Kidney (tissue), 14 donors: ENCODE results near the gene SFMBT2. TPM values are rescaled to one million over a fixed set of nuclear protein-coding genes. Genes with fewer than 3 reads are reported as not detected.

ENCODE experiments used
- DNase-seq, 5 donors: peaks; one replicate each; pipeline ENCODE4 v3.0.0-alpha.2; 2013 to 2020
- FAIRE-seq: peaks from 2 replicates; lab custom pipeline; 2012; peaks lifted over from hg19 to GRCh38; lab: Jason Lieb, UNC
- H3K27ac ChIP-seq, 2 donors: one replicate each; pipeline ENCODE4 v1.7.0; 2013; ENCODE audit warnings: low read depth in 2 of 2, low read length in 2 of 2, inconsistent platforms in 1 of 2
- H3K27me3 ChIP-seq: one replicate; pipeline ENCODE4 v1.7.1; 2013; ENCODE audit warnings: low read length, inconsistent platforms; ENCODE audit not compliant: control insufficient read depth, insufficient read depth
- H3K36me3 ChIP-seq, 3 donors: one replicate each; pipeline versions ENCODE4 v1.7.0 to v1.7.1; 2013; ENCODE audit warnings: low read length in 3 of 3, control low read depth in 1 of 3, inconsistent platforms in 1 of 3; ENCODE audit not compliant: insufficient read depth in 3 of 3, control insufficient read depth in 2 of 3
- H3K4me1 ChIP-seq, 3 donors: one replicate each; pipeline versions ENCODE4 v1.7.0 to v1.7.1; 2013; ENCODE audit warnings: low read length in 3 of 3, inconsistent platforms in 1 of 3, low read depth in 1 of 3; ENCODE audit not compliant: control insufficient read depth in 2 of 3, insufficient read depth in 2 of 3
- H3K4me3 ChIP-seq, 3 donors: one replicate each; pipeline versions ENCODE4 v1.7.0 to v1.8.1; 2013; ENCODE audit warnings: low read length in 3 of 3, control low read depth in 1 of 3, inconsistent platforms in 1 of 3
- H3K9ac ChIP-seq, 3 donors: one replicate each; pipeline versions ENCODE4 v1.7.0 to v1.7.1; 2013; ENCODE audit warnings: low read length in 3 of 3, control low read depth in 1 of 3, inconsistent platforms in 1 of 3
- H3K9me3 ChIP-seq, 3 donors: one replicate each; pipeline versions ENCODE4 v1.7.0 to v1.7.1; 2013; ENCODE audit warnings: low read length in 3 of 3, control low read depth in 1 of 3, inconsistent platforms in 1 of 3; ENCODE audit not compliant: control insufficient read depth in 2 of 3, insufficient read depth in 1 of 3
- CTCF ChIP-seq: IDR thresholded peaks from 3 replicates; pipeline ENCODE4 v1.5.1; 2012; ENCODE audit warnings: mild to moderate bottlenecking, moderate library complexity, borderline replicate concordance; ENCODE audit not compliant: insufficient read depth; ENCODE audit errors: extremely low read depth
- intact Hi-C: fragments of 100-400 bp; cut with DNase I; formaldehyde crosslinking; loops from one replicate; pipeline ENCODE4 v1.11.1; 2022
- polyA plus RNA-seq: library from polyadenylated mRNA; stranded (reverse); fragments of 350-450 nt; fragmentation: Illumina TruSeq; extraction: RNeasy Lipid Tissue Mini Kit (QIAGEN cat#74804); gene quantifications from one replicate; pipeline ENCODE4 v1.2.3, GENCODE V29; 2014; ENCODE audit warnings: low read depth, low replicate concordance; ENCODE audit not compliant: insufficient read depth
- total RNA-seq: library from RNA; stranded (reverse); fragmentation: NEBNext Ultra II Directional; extraction: Animal tissue kit (Norgen Biotek cat#: 25700); gene quantifications from one replicate; pipeline ENCODE4 v1.2.1, GENCODE V29; 2021
- donor health status: control.
- donor health status: control.
- donor health status: control.
- donor health status: control.
- donor health status: control.
- donor health status: DM: yes; HTN: yes; CAD: no.
- donor health status: Normal renal cell carcinoma (clear cell type).

Gene SFMBT2
- total and polyA plus RNA-seq, 2 donors from 2014 or later: 1.2 to 15.3 TPM

GRCh38 chr10:7425691-7426090 lies 14.9 kb upstream of the SFMBT2 start:
- Histone ChIP-seq H3K4me1 (no peaks in the 10 kb centered on the region), H3K9ac (no peak overlapping the region), H3K9me3 (no peaks in the 10 kb centered on the region), H3K4me3 (no peak overlapping the region), H3K27me3 (peaks cover 4% of the 10 kb centered on the region), H3K27ac (no peak overlapping the region), H3K36me3 (no peaks in the 10 kb centered on the region)
- FAIRE-seq: no peak
- no peak for DNase-seq
- TF ChIP-seq CTCF: no peak
- intact Hi-C loops: no loop called here

GRCh38 chr10:7424919-7425318 lies 14.1 kb upstream of the SFMBT2 start:
- no peaks in the 10 kb centered on the region for H3K9me3 ChIP-seq
- TF ChIP-seq CTCF: no peak
- no peak overlapping the region for H3K27ac ChIP-seq
- no peak overlapping the region for H3K4me3 ChIP-seq
- peaks cover 4% of the 10 kb centered on the region for H3K27me3 ChIP-seq
- H3K36me3 ChIP-seq: no peaks in the 10 kb centered on the region
- DNase-seq (no peak), FAIRE-seq (no peak)
- no peaks in the 10 kb centered on the region for H3K4me1 ChIP-seq
- H3K9ac ChIP-seq: no peak overlapping the region
- intact Hi-C loops: no loop called here

GRCh38 chr10:7424315-7424714 lies 13.5 kb upstream of the SFMBT2 start:
- no peaks in the 10 kb centered on the region for H3K9me3 ChIP-seq
- no peak overlapping the region for H3K9ac ChIP-seq
- no peak overlapping the region for H3K27ac ChIP-seq
- H3K27me3 ChIP-seq: peaks cover 4% of the 10 kb centered on the region
- no peak for FAIRE-seq
- DNase-seq: no peak
- no peak for TF ChIP-seq CTCF
- H3K4me3 ChIP-seq: no peak overlapping the region
- no peaks in the 10 kb centered on the region for H3K36me3 ChIP-seq
- no peaks in the 10 kb centered on the region for H3K4me1 ChIP-seq
- intact Hi-C loops: no loop called here

GRCh38 chr10:7423521-7423920 lies 12.7 kb upstream of the SFMBT2 start:
- H3K9me3 ChIP-seq: no peaks in the 10 kb centered on the region
- H3K4me1 ChIP-seq: no peaks in the 10 kb centered on the region
- peaks cover 8% of the 10 kb centered on the region for H3K27me3 ChIP-seq
- TF ChIP-seq CTCF: no peak
- DNase-seq: no peak
- no peak overlapping the region for H3K4me3 ChIP-seq
- H3K36me3 ChIP-seq: no peaks in the 10 kb centered on the region
- no peak overlapping the region for H3K9ac ChIP-seq
- H3K27ac ChIP-seq: no peak overlapping the region
- intact Hi-C loops: no loop called here
- no peak for FAIRE-seq
